KOPT-K1 (cell line): ENCODE measurements around the gene PDE6A.

Source experiments
- H3K27ac ChIP-seq: fragments of 200-600 bp; sonication (generic); 2 replicates; pipeline ENCODE4 v1.5.1; 2016; ENCODE audit warnings: antibody characterized with exemption, mild to moderate bottlenecking, low read depth, low read length; ENCODE audit not compliant: poor library complexity, severe bottlenecking
- H3K36me3 ChIP-seq: fragments of 200-600 bp; sonication (generic); 2 replicates; pipeline ENCODE4 v1.5.1; 2017; ENCODE audit warnings: antibody characterized with exemption, mild to moderate bottlenecking, low read length, moderate library complexity; ENCODE audit not compliant: insufficient read depth
- H3K9me3 ChIP-seq: fragments of 200-600 bp; sonication (generic); 2 replicates; pipeline ENCODE4 v1.5.1; 2017; ENCODE audit warnings: antibody characterized with exemption, low read length, mild to moderate bottlenecking; ENCODE audit not compliant: insufficient read depth, poor library complexity, severe bottlenecking

PDE6A gene

DNA sequence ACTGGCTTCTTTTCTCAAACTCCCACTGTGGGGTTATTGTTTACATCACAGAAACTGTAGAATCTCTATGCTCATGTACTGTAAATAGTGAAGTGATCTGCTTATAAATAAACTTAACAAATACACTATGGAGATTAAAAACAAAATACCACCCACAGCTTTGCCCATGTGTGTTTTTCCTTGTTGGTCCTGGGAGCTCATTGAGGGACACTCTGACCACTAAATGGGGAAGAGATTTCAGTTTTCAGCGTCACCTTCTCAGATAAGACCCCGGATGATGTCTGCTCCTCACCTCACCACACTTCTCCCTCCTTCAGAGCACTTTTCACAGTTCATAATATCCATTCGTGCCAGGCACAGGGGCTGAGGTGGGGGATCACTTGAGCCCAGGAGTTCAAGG lies 89.7 kb downstream of the PDE6A start:
- no peaks in the 10 kb centered on the region for H3K9me3 ChIP-seq
- peaks cover under 1% of the 10 kb centered on the region; the same call in 1 of the 2 replicates for H3K36me3 ChIP-seq
- no peak overlapping the region for H3K27ac ChIP-seq

DNA sequence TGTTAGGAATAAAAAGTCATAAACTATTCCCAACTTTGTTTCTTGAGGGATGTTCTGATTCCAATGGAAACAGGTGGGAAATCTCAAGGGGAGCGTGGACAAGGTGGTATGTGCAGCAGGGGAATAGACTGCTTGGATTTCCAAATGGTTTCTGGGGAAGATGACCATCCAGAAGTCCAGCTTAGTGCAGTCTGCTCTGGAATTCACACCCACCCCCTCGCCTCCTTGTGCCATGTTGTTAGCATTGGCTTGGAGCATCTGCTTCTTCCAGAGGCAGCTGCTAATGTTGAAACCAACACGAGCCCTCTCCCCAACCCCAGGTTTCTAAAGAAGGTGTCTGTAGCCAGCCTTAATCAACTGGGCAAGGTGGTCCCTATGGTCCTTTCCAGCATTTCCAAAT lies 90.9 kb downstream of the PDE6A start:
- no peak overlapping the region for H3K27ac ChIP-seq
- no peaks in the 10 kb centered on the region for H3K9me3 ChIP-seq
- peaks cover 12% of the 10 kb centered on the region; the same call in 1 of the 2 replicates for H3K36me3 ChIP-seq

GRCh38 chr5:149853331-149853648 lies 91.3 kb downstream of the PDE6A start:
- peaks cover 16% of the 10 kb centered on the region; the same call in 1 of the 2 replicates for H3K36me3 ChIP-seq
- no peaks in the 10 kb centered on the region for H3K9me3 ChIP-seq
- H3K27ac ChIP-seq: no peak overlapping the region

- Histone ChIP-seq H3K36me3 (peaks cover 21% of the 10 kb centered on the region; the same call in 1 of the 2 replicates), H3K9me3 (no peaks in the 10 kb centered on the region), H3K27ac (no peak overlapping the region)
Observed at GRCh38 chr5:149852641-149853330, 91.8 kb downstream of the PDE6A start.

- peaks cover 35% of the 10 kb centered on the region for H3K36me3 ChIP-seq
- H3K27ac ChIP-seq: no peak overlapping the region
- no peaks in the 10 kb centered on the region for H3K9me3 ChIP-seq
Observed at GRCh38 chr5:149851211-149851610, 93.4 kb downstream of the PDE6A start.

- no peak overlapping the region for H3K27ac ChIP-seq
- H3K9me3 ChIP-seq: no peaks in the 10 kb centered on the region
- peaks cover 45% of the 10 kb centered on the region for H3K36me3 ChIP-seq
Observed at GRCh38 chr5:149849966-149850910, 94.4 kb downstream of the PDE6A start.

- peaks cover 50% of the 10 kb centered on the region for H3K36me3 ChIP-seq
- no peak overlapping the region for H3K27ac ChIP-seq
Observed at GRCh38 chr5:149849280-149849965, 95.2 kb downstream of the PDE6A start.

DNA sequence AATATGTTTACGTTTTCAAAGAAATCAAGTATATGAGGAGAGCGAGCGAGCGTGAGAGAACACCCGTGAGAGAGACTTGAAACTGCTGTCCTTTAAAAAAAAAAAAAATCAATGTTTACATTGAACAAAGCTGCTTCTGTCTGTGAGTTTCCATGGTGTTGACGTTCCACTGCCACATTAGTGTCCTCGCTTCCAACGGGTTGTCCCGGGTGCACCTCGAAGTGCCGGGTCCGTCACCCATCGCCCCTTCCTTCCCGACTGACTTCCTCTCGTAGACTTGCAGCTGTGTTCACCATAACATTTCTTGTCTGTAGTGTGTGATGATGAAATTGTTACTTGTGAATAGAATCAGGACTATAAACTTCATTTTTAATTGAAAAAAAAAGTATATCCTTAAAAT lies 97.0 kb downstream of the PDE6A start:
- Histone ChIP-seq H3K9me3 (no peaks in the 10 kb centered on the region), H3K27ac (no peak overlapping the region), H3K36me3 (peaks cover 54% of the 10 kb centered on the region)

More at GRCh38 chr5:149849280-149849965, 95.2 kb downstream of the PDE6A start:
- no peaks in the 10 kb centered on the region for H3K9me3 ChIP-seq

DNA sequence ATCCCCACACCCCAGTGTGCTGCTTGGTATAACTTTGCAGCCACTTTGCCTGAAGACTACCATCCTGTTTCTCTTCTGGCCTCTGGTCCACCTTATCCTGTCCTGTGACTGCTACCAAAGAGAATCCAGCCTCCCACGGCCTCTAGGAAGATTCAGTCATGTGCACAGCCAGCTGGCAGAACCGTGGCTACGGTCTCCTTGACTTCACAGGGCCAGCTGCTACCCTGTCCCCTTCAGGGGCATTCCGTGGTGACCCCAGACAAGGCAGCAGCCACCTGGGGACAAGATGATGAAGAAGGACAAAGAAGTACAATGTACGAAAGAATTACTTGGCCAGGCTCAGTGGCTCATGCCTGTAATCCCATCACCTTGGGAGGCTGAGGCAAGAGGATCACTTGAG lies 98.6 kb downstream of the PDE6A start:
- Histone ChIP-seq H3K9me3 (no peaks in the 10 kb centered on the region), H3K36me3 (peaks cover 65% of the 10 kb centered on the region), H3K27ac (no peak overlapping the region)

- H3K36me3 ChIP-seq: peaks cover 69% of the 10 kb centered on the region
Observed at GRCh38 chr5:149845601-149846000, 99.0 kb downstream of the PDE6A start.

GRCh38 chr5:149841851-149842793 lies 102.5 kb downstream of the PDE6A start:
- peaks cover 53% of the 10 kb centered on the region for H3K36me3 ChIP-seq
- no peak overlapping the region for H3K27ac ChIP-seq
- no peaks in the 10 kb centered on the region for H3K9me3 ChIP-seq

More at GRCh38 chr5:149845601-149846000, 99.0 kb downstream of the PDE6A start:
- H3K27ac ChIP-seq: no peak overlapping the region
- H3K9me3 ChIP-seq: no peaks in the 10 kb centered on the region

- H3K9me3 ChIP-seq: no peaks in the 10 kb centered on the region
- no peak overlapping the region for H3K27ac ChIP-seq
- H3K36me3 ChIP-seq: peaks cover 50% of the 10 kb centered on the region; the same call in 1 of the 2 replicates
Observed at GRCh38 chr5:149840226-149840825, 104.3 kb downstream of the PDE6A start.

DNA sequence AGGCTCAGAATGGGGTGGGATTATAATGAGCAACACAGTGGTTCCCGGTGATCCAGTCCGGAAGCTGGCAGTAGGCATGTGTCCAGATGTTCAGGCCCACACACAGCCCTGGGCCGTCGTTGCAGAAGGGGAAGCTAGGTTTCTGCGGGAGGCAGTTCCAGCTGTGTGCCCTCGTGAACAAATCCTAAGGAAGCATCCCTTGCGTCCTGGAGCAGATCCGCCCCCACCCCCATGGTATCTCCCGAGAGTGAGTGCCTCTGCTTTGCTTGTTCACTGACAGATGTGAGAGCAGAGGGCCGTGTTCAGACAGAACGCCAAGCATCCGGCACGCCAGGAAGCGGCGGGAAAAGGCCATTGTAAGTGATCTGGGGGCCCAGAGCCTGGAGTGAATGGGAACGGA lies 104.8 kb downstream of the PDE6A start:
- H3K36me3 ChIP-seq: peaks cover 50% of the 10 kb centered on the region; the same call in 1 of the 2 replicates
- H3K9me3 ChIP-seq: no peaks in the 10 kb centered on the region
- H3K27ac ChIP-seq: no peak overlapping the region
